Activated CD8-positive, alpha-beta T cell treated with anti-CD3 and anti-CD28 coated beads for 36 hours (primary cell): ENCODE results near the gene FBXO31. TPM values are rescaled to one million over a fixed set of nuclear protein-coding genes. Genes with fewer than 3 reads are reported as not detected.

Experiments
- ATAC-seq: fragments of 200-7000 bp; cut with Tn5 transposase; one replicate; pipeline ENCODE4 v1.10.0; 2021; ENCODE audit warnings: mild to moderate bottlenecking, moderate library complexity
- CTCF ChIA-PET: fragments of 350-600 bp; sonication (Branson Sonifier 250); formaldehyde crosslinking; loops from one replicate; lab custom pipeline; 2021; ENCODE audit warnings: antibody characterized with exemption; lab: Charles Lee
- POLR2A ChIA-PET: fragments of 350-600 bp; sonication (Branson Sonifier 250); formaldehyde crosslinking; loops from one replicate; lab custom pipeline; 2021; ENCODE audit warnings: antibody characterized with exemption; lab: Charles Lee
- DNase-seq: peaks from one replicate; pipeline ENCODE4 v3.0.0-alpha.2; 2020
- H3K27ac Mint-ChIP-seq: one replicate; pipeline ENCODE4 v1.8.0; 2021; ENCODE audit warnings: mild to moderate bottlenecking, mixed read lengths
- H3K27me3 Mint-ChIP-seq: one replicate; pipeline ENCODE4 v1.8.0; 2021; ENCODE audit warnings: mixed read lengths
- H3K36me3 Mint-ChIP-seq: one replicate; pipeline ENCODE4 v1.8.0; 2021; ENCODE audit warnings: low read depth, mixed read lengths
- H3K4me1 Mint-ChIP-seq: one replicate; pipeline ENCODE4 v1.8.0; 2021; ENCODE audit warnings: low read depth, mixed read lengths
- H3K4me3 Mint-ChIP-seq: one replicate; pipeline ENCODE4 v1.8.0; 2021; ENCODE audit warnings: mild to moderate bottlenecking, moderate library complexity, mixed read lengths
- H3K9me3 Mint-ChIP-seq: one replicate; pipeline ENCODE4 v1.8.0; 2021; ENCODE audit warnings: mixed read lengths
- CTCF ChIP-seq: fragments of 200-600 bp; IDR thresholded peaks from one replicate; pipeline ENCODE4 v1.8.0; 2022; ENCODE audit warnings: antibody characterized with exemption, mild to moderate bottlenecking
- intact Hi-C: fragments of 100-400 bp; cut with micrococcal nuclease; formaldehyde crosslinking; loops from one replicate; pipeline ENCODE4 v1.10.0; 2022
- total RNA-seq, 2 experiments: library from RNA; stranded (reverse); gene quantifications; one replicate each; pipeline ENCODE4 v1.2.3, GENCODE V29; 2021

Gene FBXO31
- total RNA-seq, 2 experiments from 2014 or later, result 32.0 to 32.7 TPM

DNA sequence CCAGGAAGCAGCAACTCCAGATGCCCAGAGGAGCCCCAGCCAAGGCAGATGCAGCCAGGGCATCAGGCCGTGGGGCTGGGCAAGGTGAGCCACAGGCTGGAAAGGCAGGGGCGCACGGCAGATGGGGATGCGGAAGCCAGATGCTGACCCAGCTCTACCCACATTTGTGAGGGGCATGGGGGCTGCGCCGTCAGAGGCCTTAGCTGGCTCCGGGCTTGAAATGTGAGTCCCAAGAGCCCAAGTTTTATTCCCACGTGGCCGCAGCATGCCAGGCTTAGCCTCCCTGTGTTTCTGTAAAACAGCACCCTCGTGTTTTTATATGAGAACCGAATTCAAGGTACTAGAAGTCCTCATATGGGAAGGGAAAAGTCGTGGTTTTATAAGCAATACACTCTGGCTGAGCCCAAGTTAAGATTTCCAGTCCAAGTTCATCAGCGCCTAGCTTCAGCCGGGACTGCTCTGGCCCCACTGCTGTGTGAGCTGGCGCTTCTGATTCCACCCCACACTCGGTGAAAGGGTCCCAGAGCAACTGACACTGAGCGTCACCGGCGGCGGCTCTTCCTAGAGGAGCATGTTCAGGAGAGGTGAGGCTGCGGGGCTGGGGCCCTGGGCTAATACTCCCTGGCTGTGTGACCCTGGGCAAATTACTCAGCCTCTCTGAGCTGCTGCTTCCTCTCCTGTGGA, 59.7 kb downstream of the FBXO31 start:
- TF ChIP-seq CTCF, result no peak
- peaks cover 3% of the 10 kb centered on the region for H3K4me1 Mint-ChIP-seq
- H3K9me3 Mint-ChIP-seq, result no peaks in the 10 kb centered on the region
- POLR2A ChIA-PET, result interaction anchor here (1.1 kb wide), 1 partner anchor 59 kb away, joined by 3 read pairs; the partner anchor contains the start of gene FBXO31
- H3K27ac Mint-ChIP-seq, result no peak overlapping the region
- ATAC-seq (no peak), DNase-seq (no peak)
- H3K4me3 Mint-ChIP-seq, result no peak overlapping the region
- no peaks in the 10 kb centered on the region for H3K27me3 Mint-ChIP-seq
- H3K36me3 Mint-ChIP-seq, result peaks cover 3% of the 10 kb centered on the region
- CTCF ChIA-PET, result interaction anchor here (0.9 to 2.1 kb wide), 3 partner anchors 26 to 311 kb away, joined by 3 to 9 read pairs (median 4); no protein-coding TSS in a partner anchor
- intact Hi-C loops, result no loop called here

DNA sequence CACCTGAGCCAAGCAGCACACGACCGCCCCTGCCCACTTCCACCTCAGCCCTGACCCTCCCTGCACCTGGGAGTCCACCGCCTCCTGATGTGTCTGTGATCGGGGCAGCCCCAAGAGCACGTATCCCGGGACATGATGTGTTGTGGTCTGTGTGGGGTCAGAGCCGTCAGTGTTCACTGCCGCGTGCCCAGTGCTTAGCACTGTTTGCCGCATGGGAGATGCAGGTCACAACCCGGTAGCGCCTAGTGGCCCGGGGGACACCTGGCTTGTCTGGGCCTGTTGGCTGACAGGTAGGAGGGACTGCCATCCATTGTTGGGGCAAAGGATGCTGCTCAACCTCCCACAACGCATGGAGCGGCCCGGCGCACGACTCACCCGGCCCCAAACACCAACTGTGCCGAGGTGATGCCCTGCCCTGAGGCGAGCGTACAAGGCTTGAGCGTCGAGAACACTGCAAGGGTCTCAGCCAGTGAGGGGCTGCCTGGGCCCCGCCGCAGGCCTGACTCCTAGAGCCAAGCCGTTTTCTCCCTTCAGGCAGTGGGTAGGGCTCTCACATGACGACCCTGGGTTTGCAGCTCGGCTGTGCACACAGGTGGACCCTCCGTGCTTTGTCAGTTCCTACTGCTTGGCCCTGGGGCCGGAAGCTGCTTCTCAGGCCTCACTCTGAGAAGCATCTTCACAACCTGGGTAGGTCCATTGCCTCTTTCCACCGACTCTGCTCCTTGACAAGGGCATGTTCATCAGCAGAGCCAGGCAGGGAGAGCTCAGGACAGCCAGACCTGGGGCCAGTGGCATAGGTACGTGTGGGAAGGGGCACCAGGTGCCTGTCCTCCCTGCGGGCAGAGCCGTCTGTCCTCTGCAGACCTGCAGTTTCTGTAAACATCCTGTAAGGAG, 60.5 kb downstream of the FBXO31 start:
- H3K27me3 Mint-ChIP-seq, result no peaks in the 10 kb centered on the region
- H3K27ac Mint-ChIP-seq, result no peak overlapping the region
- TF ChIP-seq CTCF, result no peak
- H3K4me3 Mint-ChIP-seq, result no peak overlapping the region
- no peak for ATAC-seq
- CTCF ChIA-PET, result interaction anchor here (0.9 to 2.1 kb wide), 2 partner anchors 71 to 312 kb away, joined by 3 to 9 read pairs; no protein-coding TSS in a partner anchor
- intact Hi-C loops, result no loop called here
- H3K4me1 Mint-ChIP-seq, result peaks cover 9% of the 10 kb centered on the region
- peaks cover 11% of the 10 kb centered on the region for H3K36me3 Mint-ChIP-seq
- no peak for DNase-seq
- POLR2A ChIA-PET, result no interaction called here
- H3K9me3 Mint-ChIP-seq, result no peaks in the 10 kb centered on the region

DNA sequence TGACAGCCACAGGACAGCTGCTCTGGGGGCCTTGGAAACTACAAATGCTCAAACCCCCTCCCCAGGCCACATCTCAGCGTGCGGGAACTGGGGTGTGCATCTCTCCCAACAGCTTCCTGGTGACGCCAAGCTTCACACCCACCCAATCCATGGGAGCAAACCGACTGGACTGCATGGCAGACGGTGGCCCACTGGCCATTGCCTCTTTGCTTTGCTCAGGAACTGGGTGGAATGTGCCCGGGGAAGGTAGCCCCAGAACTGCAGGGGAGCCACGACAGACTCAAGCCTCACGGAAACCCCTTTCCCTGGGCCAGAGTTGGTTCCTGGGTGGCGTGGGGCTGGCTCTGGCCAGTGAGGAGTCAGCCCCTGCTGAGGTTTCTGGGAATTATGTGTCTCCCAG, 61.2 kb downstream of the FBXO31 start:
- TF ChIP-seq CTCF, result no peak
- ChIA-PET POLR2A (interaction anchor here (1.4 kb wide), 1 partner anchor 10 kb away, joined by 7 read pairs; no protein-coding TSS in a partner anchor), CTCF (interaction anchor here (0.8 kb wide), 1 partner anchor 61 kb away, joined by 3 read pairs; the partner anchor contains the start of gene FBXO31)
- intact Hi-C loops, result no loop called here
- H3K4me1 Mint-ChIP-seq, result peaks cover 9% of the 10 kb centered on the region
- no peaks in the 10 kb centered on the region for H3K27me3 Mint-ChIP-seq
- no peak for ATAC-seq
- no peak overlapping the region for H3K27ac Mint-ChIP-seq
- DNase-seq, result no peak
- no peaks in the 10 kb centered on the region for H3K9me3 Mint-ChIP-seq
- H3K36me3 Mint-ChIP-seq, result peaks cover 15% of the 10 kb centered on the region
- no peak overlapping the region for H3K4me3 Mint-ChIP-seq

- ATAC-seq (no peak), DNase-seq (no peak)
- H3K4me1 Mint-ChIP-seq, result peaks cover 12% of the 10 kb centered on the region
- H3K4me3 Mint-ChIP-seq, result no peak overlapping the region
- H3K27ac Mint-ChIP-seq, result no peak overlapping the region
- no peaks in the 10 kb centered on the region for H3K27me3 Mint-ChIP-seq
- no peak for TF ChIP-seq CTCF
- intact Hi-C loops, result no loop called here
- CTCF ChIA-PET, result interaction anchor here (0.8 kb wide), 1 partner anchor 62 kb away, joined by 3 read pairs; the partner anchor contains the start of gene FBXO31
- POLR2A ChIA-PET, result interaction anchor here (1.4 kb wide), 1 partner anchor 11 kb away, joined by 7 read pairs; no protein-coding TSS in a partner anchor
- H3K9me3 Mint-ChIP-seq, result no peaks in the 10 kb centered on the region
- peaks cover 15% of the 10 kb centered on the region for H3K36me3 Mint-ChIP-seq
Measured at GRCh38 chr16:87321336-87322107, 62.1 kb downstream of the FBXO31 start.
